GM12891 (cell line): ENCODE data around the gene DBN1.

Experiments used
- POLR2A ChIP-seq: IDR thresholded peaks from 2 replicates; pipeline ENCODE4 v1.6.1; 2011; ENCODE audit warnings: low read depth, low read length, control low read depth
- POLR2AphosphoS5 ChIP-seq: IDR thresholded peaks from 2 replicates; pipeline ENCODE4 v1.6.1; 2011; ENCODE audit warnings: low read depth, low read length, control low read depth
- SPI1 ChIP-seq: IDR thresholded peaks from 2 replicates; pipeline ENCODE4 v1.6.1; 2011; ENCODE audit warnings: low read depth, low read length, control low read depth
- TAF1 ChIP-seq: IDR thresholded peaks from 2 replicates; pipeline ENCODE4 v1.6.1; 2011; ENCODE audit warnings: low read depth, low read length, control low read depth

DNA sequence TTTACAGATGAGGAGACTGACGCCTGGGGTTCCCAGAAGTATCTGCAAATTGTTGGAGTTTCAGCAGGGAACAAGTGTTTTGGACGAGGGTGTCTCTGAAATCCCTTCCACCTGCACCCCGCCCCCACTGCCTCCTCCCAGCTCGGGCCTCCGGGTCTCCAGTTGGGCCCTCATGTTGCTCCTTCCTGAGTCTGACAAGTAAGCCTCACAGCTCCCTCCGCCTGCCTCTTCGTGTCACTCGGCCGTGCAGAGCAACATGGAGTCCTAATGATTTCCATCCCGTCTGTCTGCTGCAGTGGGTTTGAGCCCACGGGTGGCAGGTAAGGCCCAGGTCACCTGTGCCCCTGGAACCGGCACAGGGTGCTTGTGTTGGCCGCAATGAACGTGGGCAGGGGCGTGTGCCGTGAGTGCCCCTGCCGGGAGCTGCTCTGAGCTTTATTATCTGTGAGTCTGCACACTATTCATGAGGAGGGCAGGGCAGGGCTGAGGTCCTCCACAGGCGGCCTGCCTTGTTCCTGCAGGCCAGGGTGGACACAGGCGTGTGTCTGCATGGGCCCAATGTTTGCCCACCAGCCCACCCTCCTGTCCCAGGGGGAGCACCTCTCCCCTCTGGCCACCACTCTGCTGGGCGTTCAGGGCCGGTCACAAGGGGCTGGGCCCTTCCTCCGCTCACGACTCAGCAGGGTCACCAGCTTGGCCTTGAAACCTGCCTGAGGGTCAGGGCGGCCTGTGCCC is 30.1 kb upstream of the DBN1 start:
- no peak for TF ChIP-seq POLR2A
- TF ChIP-seq TAF1, result no peak
- no peak; the same call in 1 of the 2 replicates for TF ChIP-seq POLR2AphosphoS5
- TF ChIP-seq SPI1, result no peak
